ENCODE measurements around the gene KIF1C. TPM values are rescaled to one million over a fixed set of nuclear protein-coding genes. Genes with fewer than 3 reads are reported as not detected.
A peak's percentile ranks its signal among the peaks of the same experiment; 100 is the strongest.

KIF1C gene
- total RNA-seq, 1 experiment from 2014 or later, result 130 TPM

DNA sequence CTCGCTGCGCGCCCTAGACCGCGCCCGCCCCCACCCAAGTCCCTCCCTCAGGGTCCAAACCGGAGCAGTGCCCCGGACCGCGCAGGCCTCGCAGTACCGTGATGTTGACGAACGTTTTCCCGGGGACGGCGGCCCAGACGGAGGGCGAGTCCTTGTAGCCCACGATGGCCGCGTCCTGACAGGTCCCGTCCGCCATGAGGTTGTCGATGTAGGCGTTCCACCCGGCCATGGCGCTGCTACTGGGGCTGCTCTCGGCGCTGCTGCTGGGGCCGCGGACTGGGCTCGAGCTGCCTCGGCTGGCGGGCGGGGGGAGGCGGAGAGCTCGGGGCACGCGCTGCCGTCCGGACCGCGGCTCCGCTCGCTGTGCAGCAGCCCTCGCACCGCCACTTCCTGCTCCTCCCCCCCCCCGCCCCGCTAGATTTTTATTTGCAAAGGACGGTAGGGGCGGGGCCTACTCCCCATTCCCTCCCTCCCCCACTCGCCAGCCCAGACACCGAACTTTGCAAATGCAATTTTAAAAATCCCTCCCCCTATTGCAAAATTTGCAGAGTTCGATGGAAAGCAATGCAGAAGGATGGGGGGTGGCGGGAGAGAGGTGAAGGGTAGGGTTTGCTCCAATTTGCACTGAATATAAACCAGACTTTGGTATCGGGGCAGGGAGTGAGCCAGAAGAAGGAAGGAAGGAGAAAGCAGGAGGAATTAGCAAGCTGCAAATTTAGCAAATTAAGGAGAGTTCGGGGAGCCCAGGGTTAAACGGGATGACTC lies 49.4 kb upstream of the KIF1C start, which contains the start of gene PFN1 (continued):
- TF ChIP-seq USF2 (CRISPR knock-in tag; IDR thresholded peaks at IDR 0.05) (no peak; the same call in 1 of the 2 replicates), NR1H2 (CRISPR knock-in tag; IDR thresholded peaks at IDR 0.05) (no peak), MXD4 (CRISPR knock-in tag; IDR thresholded peaks at IDR 0.05; ENCODE audit: borderline replicate concordance) (no peak), ZNF232 (CRISPR knock-in tag; IDR thresholded peaks at IDR 0.05) (0 out of 2 replicates have a peak, but pooled peaks have one; percentile 66), ESRRA (CRISPR knock-in tag; IDR thresholded peaks at IDR 0.05; ENCODE audit: borderline replicate concordance) (peak; percentile 79; the same call in 1 of the 2 replicates), FOXP4 (CRISPR knock-in tag; IDR thresholded peaks at IDR 0.05) (peak; percentile 72), ZBTB43 (CRISPR knock-in tag; IDR thresholded peaks at IDR 0.05) (peak; percentile 79), SOX15 (CRISPR knock-in tag; IDR thresholded peaks at IDR 0.05) (no peak), JAZF1 (CRISPR knock-in tag; IDR thresholded peaks at IDR 0.05) (no peak), PRRX2 (CRISPR knock-in tag; IDR thresholded peaks at IDR 0.05) (0 out of 2 replicates have a peak, but pooled peaks have one; percentile 55), HMGA2 (CRISPR knock-in tag; IDR thresholded peaks at IDR 0.05) (no peak), GTF2I (CRISPR knock-in tag; conservative IDR thresholded peaks at IDR 0.05) (no peak), CREB1 (CRISPR knock-in tag; IDR thresholded peaks at IDR 0.05) (no peak; the same call in 1 of the 2 replicates), ZSCAN18 (CRISPR knock-in tag; IDR thresholded peaks at IDR 0.05) (no peak), ZNF121 (CRISPR knock-in tag; IDR thresholded peaks at IDR 0.05) (no peak), NR2C2 (CRISPR knock-in tag; IDR thresholded peaks at IDR 0.05) (peak; percentile 17; the same call in 1 of the 2 replicates), E2F5 (CRISPR knock-in tag; IDR thresholded peaks at IDR 0.05) (peak; percentile 72; the same call in 1 of the 2 replicates), ZNF317 (CRISPR knock-in tag; IDR thresholded peaks at IDR 0.05; ENCODE audit: borderline replicate concordance, low read depth) (0 out of 2 replicates have a peak, but pooled peaks have one; percentile 32), KAT7 (CRISPR knock-in tag; IDR thresholded peaks at IDR 0.05; ENCODE audit: borderline replicate concordance) (peak; percentile 94)
- TF ChIP-seq, protein P1, sequence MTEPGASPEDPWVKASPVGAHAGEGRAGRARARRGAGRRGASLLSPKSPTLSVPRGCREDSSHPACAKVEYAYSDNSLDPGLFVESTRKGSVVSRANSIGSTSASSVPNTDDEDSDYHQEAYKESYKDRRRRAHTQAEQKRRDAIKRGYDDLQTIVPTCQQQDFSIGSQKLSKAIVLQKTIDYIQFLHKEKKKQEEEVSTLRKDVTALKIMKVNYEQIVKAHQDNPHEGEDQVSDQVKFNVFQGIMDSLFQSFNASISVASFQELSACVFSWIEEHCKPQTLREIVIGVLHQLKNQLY (CRISPR knock-in tag; IDR thresholded peaks at IDR 0.05), result 0 out of 2 replicates have a peak, but pooled peaks have one; percentile 57
- TF ChIP-seq, protein P2, sequence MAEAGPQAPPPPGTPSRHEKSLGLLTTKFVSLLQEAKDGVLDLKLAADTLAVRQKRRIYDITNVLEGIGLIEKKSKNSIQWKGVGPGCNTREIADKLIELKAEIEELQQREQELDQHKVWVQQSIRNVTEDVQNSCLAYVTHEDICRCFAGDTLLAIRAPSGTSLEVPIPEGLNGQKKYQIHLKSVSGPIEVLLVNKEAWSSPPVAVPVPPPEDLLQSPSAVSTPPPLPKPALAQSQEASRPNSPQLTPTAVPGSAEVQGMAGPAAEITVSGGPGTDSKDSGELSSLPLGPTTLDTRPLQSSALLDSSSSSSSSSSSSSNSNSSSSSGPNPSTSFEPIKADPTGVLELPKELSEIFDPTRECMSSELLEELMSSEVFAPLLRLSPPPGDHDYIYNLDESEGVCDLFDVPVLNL (CRISPR knock-in tag; IDR thresholded peaks at IDR 0.05; ENCODE audit: borderline replicate concordance, low read depth), result peak; percentile 80; the same call in 1 of the 2 replicates

All from WTC11 (cell line).